ENCODE results near the gene MON1B.
"Not testable (repeated sequence)": the region's sequence is repeated elsewhere in the genome, so short reads cannot be mapped to it uniquely, and the experiment has no call there.

The MON1B gene
- total RNA-seq: 51.3 to 102 (median 85.3) reads per million in 9 experiments

DNA sequence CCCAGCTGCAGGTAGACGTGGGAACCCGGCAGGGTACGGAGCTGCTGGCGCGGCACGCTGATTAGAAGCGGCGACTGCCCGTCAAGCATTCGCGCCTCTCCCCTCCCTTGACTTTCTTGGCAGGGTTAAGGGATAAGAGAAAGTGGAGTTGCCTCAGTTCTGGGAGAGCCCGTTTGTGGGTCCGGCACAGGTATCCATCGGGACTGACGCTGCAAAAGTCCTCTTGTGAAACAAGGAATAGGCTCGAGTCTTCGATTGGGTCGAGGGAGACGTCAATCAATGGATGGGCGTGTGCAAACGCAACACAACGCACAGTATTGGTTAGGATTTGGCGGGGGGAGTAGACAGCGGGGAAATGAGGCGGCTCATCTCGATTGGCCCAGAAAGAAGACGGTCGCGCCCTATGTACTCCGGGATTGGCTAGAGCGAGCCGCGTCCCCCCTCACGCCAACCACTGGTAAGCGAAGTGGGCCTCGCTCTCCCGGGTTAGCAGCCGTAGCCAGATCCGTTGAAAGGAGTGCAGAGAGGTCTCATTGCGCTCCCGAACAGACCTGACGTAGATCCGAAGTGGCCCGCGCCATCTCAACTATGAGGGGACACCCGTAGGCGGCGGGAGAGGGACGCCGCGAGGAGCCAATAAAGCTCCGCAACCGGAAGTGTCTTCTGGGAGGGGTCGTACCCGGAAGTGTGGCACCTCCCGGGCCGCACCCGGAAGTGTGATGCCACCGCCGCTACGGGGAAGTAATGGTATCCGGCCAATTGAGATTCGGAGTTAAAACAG is at the start of gene MON1B:
TSS of gene MON1B (plus strand) at position 713 of the 781 bp plus-strand sequence. CDS start 296 bp downstream, outside the sequence.
- DNase-seq (peak; percentile 91 to 94 (median 93)), ATAC-seq (replicated peaks) (peak; percentile 88)
- peaks cover 20% of the 10 kb centered on the region for H3K36me3 Mint-ChIP-seq (ENCODE audit: insufficient read depth)
- H3K27me3 Mint-ChIP-seq: no peaks in the 10 kb centered on the region
- H3K4me3 Mint-ChIP-seq: peak within 1 kb of the TSS; percentile 92 to 98
- peak within 1 kb of the TSS; percentile 98 to 99 for H3K27ac Mint-ChIP-seq
- peaks cover 39 to 44% of the 10 kb centered on the region in 2 donors for H3K4me1 Mint-ChIP-seq (ENCODE audit: low read depth in 2 of 2)
- peaks cover 0 to 8% of the 10 kb centered on the region in 2 donors for H3K9me3 Mint-ChIP-seq

DNA sequence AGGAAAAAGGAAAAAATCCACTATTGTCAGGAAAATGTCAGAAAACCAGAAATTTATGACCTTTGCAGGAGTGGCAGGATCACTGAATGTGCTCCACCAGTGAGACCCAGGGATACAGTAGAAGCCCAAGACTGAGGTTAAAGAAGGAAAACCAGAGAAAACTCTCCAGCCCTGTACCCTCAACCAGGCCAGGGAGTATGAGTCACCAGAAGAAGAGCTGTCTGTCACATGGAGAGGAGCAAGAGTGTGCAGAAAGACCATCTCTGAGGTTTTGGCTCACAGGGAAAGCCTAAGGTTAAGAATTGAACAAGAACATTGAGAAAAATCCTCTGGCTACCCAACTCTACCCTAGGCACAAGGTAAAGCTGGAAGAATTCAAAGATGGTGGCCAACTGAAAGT is 47.6 kb upstream of the MON1B start:
- H3K4me1 Mint-ChIP-seq (ENCODE audit: low read depth in 2 of 2): no peaks in the 10 kb centered on the region
- peaks cover 0 to 2% of the 10 kb centered on the region in 2 donors for H3K9me3 Mint-ChIP-seq
- H3K27me3 Mint-ChIP-seq: peaks cover 10 to 16% of the 10 kb centered on the region in 2 donors
- no peak overlapping the region for H3K27ac Mint-ChIP-seq
- ATAC-seq (replicated peaks): no peak
- DNase-seq: no peak
- H3K36me3 Mint-ChIP-seq (ENCODE audit: insufficient read depth): no peaks in the 10 kb centered on the region
- H3K4me3 Mint-ChIP-seq: no peak overlapping the region

DNA sequence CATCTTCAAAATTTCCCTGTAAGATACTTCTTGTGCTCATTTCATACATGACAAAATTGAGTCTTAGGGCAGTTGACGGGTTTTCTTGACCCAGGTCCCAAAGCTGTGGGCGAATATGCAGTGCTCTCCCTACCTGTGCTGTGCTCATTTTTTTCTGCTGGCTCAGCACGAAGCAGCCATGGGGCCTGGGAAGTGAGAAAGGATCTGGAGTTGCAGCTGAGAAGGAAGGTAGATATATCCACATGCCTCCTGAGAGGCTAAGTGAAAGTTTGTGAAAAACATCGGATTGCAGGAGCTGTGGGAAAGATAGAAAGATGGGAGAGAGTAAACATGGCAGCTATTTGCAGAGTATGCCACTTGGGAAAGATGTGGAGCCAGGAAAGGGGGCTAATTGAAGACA is 42.9 kb upstream of the MON1B start:
- Mint-ChIP-seq H3K4me1 (ENCODE audit: low read depth in 2 of 2) (no peaks in the 10 kb centered on the region), H3K9me3 (peaks cover 0 to 2% of the 10 kb centered on the region in 2 donors), H3K27ac (no peak overlapping the region), H3K27me3 (peaks cover 26 to 30% of the 10 kb centered on the region in 2 donors), H3K4me3 (no peak overlapping the region), H3K36me3 (ENCODE audit: insufficient read depth) (no peaks in the 10 kb centered on the region)
- no peak for DNase-seq
- no peak for ATAC-seq (replicated peaks)

DNA sequence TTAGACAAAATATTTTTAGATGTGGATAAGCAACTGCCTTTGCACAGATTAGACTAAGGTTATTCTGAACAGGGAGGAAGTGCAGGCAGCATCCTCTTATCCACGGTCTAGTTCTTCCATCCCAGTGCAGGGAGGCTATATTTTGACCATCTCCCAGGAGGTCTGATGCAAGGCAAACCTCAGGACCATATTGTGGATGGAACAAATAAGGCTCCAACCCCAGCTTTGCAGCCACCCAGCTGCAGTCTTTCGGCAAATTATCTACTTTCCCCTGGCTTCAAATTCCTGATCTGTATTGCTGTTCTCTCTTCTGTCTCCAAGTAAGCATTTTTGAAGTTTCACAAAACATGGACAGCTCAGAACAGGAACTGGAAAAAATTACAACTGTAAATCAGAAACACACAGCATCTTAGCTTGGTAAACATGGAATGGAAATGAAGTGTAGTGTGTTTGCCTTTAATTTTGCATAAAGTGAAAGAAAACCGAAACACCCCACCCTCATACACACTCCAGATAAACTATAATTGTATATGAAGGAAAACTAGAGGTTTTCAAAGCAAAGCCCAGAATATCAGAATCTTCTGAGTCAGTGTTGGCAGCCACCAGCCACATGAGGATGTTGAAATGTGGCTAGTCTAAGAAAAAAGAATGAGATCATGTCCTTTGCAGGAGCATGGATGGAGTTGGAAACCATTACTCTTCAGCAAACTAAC is 33.5 kb upstream of the MON1B start:
- Mint-ChIP-seq H3K4me1 (ENCODE audit: low read depth in 2 of 2) (no peaks in the 10 kb centered on the region), H3K36me3 (ENCODE audit: insufficient read depth) (peaks cover 3% of the 10 kb centered on the region), H3K27ac (no peak overlapping the region), H3K27me3 (peaks cover 62 to 70% of the 10 kb centered on the region in 2 donors), H3K4me3 (no peak overlapping the region), H3K9me3 (no peaks in the 10 kb centered on the region)
- DNase-seq (no peak), ATAC-seq (replicated peaks) (no peak)

DNA sequence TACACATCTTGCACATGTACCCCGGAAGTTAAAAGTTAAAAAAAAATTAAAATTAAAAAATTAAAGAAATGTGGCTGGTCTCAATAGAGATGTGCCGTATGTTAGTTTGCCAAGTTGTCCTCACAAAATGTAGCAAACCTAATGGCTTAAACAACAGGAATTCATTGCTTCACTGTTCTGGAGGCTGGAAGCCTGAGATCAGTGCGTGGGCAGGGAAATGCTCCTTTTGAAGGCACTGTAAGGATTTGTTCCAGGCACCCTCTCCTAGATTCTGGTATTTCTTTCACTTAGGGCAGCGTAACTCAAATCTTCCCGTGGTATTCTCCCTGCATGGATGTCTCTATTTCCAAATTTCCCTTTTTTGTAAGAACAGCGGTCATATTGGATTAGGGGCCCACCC is 32.7 kb upstream of the MON1B start:
- Mint-ChIP-seq H3K4me3 (no peak overlapping the region), H3K27ac (no peak overlapping the region), H3K27me3 (peaks cover 63 to 71% of the 10 kb centered on the region in 2 donors), H3K9me3 (no peaks in the 10 kb centered on the region), H3K36me3 (ENCODE audit: insufficient read depth) (peaks cover 3% of the 10 kb centered on the region), H3K4me1 (ENCODE audit: low read depth in 2 of 2) (peaks cover 0 to 2% of the 10 kb centered on the region in 2 donors)
- ATAC-seq (replicated peaks) (no peak), DNase-seq (no peak)

DNA sequence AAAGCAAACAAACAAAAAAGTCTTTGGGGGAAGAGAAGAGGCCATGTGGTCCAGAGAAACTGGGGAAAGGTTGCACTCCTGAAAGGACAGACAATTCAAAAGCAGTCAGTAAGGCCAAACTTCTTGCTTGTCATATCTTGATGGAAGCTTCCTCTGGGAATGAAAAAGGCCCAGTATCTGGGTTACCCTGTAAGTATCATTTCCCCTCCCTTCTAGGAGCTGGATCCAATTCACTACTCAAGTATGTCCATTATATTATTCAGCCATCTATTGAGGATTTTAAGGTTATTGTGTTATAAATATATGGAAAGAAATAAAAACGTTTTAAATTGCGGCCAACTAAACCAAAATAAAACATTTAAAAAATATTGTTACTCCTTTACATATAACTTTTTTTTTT is 26.0 kb upstream of the MON1B start:
- ATAC-seq (replicated peaks): no peak
- no peaks in the 10 kb centered on the region for H3K9me3 Mint-ChIP-seq
- peaks cover 54 to 76% of the 10 kb centered on the region in 2 donors for H3K27me3 Mint-ChIP-seq
- DNase-seq: no peak
- peaks cover 0 to 2% of the 10 kb centered on the region in 2 donors for H3K4me1 Mint-ChIP-seq (ENCODE audit: low read depth in 2 of 2)
- H3K27ac Mint-ChIP-seq: no peak overlapping the region
- H3K4me3 Mint-ChIP-seq: no peak overlapping the region
- no peaks in the 10 kb centered on the region for H3K36me3 Mint-ChIP-seq (ENCODE audit: insufficient read depth)

DNA sequence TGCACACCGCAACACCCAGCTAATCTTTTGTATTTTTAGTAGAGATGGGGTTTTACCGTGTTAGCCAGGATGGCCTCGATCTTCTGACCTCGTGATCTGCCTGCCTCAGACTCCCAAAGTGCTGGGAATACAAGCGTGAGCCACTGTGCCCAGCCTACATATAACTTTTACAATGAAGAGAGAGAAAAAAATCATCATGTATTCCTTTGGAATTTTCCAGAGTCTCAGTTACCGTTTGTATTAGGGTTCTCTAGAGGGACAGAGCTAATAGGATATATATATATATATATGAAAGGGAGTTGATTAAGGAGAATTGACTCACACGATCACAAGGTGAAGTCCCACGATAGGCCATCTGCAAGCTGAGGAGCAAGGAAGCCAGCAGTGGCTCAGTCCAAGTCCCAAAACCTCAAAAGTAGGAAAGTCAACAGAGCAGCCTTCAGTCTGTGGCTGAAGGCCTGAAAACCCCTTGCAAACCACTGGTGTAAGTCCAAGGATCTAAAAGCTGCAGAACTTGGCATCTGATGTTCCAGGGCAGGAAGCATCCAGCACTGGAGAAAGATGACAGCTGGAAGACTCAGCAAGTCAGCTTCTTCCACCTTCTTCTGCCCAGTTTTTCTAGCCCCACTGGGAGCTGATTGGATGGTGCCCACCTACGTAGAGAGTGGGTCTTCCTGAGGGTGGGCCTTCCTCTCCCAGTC is 25.3 kb upstream of the MON1B start:
- not testable (repeated sequence) for ATAC-seq (replicated peaks)
- peaks cover 54 to 76% of the 10 kb centered on the region in 2 donors for H3K27me3 Mint-ChIP-seq

DNA sequence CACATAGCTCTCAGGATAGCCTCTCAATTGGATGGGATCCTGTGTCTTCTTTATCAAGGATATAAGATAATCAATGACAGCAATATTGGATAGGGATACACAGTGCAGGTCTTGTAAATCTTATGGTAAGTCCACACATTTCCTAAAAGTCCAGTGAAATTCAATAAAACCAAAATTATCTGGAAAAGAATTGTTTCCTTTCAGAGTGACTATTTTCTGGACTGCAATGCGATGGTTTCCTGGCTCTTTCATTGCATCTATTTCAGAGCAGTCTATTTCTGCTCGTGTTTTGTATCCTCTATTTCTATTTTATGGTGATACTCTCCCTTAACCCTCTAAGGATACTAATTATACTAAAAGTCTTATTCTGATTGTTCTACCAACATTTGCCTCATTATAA is 24.3 kb upstream of the MON1B start:
- H3K27ac Mint-ChIP-seq: no peak overlapping the region
- H3K36me3 Mint-ChIP-seq (ENCODE audit: insufficient read depth): no peaks in the 10 kb centered on the region
- no peak for ATAC-seq (replicated peaks)
- H3K4me3 Mint-ChIP-seq: no peak overlapping the region
- DNase-seq: no peak
- peaks cover 57 to 77% of the 10 kb centered on the region in 2 donors for H3K27me3 Mint-ChIP-seq
- H3K9me3 Mint-ChIP-seq: no peaks in the 10 kb centered on the region
- H3K4me1 Mint-ChIP-seq (ENCODE audit: low read depth in 2 of 2): peaks cover 0 to 2% of the 10 kb centered on the region in 2 donors

More for the DNA sequence above, 25.3 kb upstream of the MON1B start:
- not testable (repeated sequence) for H3K9me3 Mint-ChIP-seq; H3K36me3 Mint-ChIP-seq (ENCODE audit: insufficient read depth); H3K4me1 Mint-ChIP-seq (ENCODE audit: low read depth in 2 of 2); DNase-seq; H3K27ac Mint-ChIP-seq; H3K4me3 Mint-ChIP-seq

DNA sequence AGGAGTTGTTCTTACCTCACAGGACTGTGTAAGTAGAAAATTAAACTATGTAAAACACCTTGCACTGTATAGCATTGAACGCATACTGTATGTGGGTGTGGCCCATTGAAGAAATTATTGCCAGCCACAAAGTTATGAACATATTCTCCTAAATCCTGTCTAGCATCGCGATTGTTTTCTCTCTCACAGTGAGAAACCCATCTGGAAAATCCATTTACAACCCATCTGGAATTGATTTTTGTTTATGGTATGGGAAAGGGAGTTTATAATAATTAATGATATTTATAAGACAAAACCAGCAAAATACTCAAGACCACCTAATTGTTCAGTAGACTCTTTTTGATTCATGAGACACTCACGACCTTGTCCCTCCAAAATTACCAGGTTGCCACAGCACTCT is 22.1 kb upstream of the MON1B start:
- DNase-seq (no peak), ATAC-seq (replicated peaks) (no peak)
- Mint-ChIP-seq H3K27ac (no peak overlapping the region), H3K4me3 (no peak overlapping the region), H3K36me3 (ENCODE audit: insufficient read depth) (no peaks in the 10 kb centered on the region), H3K27me3 (peaks cover 48 to 74% of the 10 kb centered on the region in 2 donors), H3K9me3 (no peaks in the 10 kb centered on the region), H3K4me1 (ENCODE audit: low read depth in 2 of 2) (no peaks in the 10 kb centered on the region)

DNA sequence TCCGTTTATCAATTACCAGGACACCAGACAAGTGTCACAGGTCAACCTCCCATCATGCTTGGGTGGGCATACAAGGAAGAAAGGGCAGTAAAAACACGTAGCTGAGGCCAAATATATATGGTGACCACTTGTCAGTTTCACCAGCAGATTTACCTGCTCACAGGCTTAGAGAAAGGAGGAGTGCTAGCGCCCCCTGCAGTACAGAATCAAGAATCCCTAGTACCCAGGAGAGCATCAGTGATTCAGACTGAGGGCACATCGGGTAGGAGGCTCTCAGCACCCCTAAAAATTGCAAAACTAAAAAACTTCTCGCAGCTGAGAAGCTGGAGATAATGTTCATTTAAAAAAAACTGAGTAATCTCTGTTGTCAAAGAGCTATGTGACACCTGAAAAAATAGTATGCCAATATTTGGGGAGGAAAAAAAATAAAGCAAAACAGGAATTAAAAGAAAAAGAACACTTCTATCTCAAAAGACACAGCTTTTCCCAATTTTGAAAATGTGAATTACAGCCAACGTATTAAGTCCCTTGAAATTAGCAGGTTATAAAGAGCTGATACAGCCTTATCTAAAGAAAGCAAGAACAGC is 21.2 kb upstream of the MON1B start:
- Mint-ChIP-seq H3K4me3 (no peak overlapping the region), H3K27me3 (peaks cover 51 to 74% of the 10 kb centered on the region in 2 donors), H3K36me3 (ENCODE audit: insufficient read depth) (no peaks in the 10 kb centered on the region), H3K4me1 (ENCODE audit: low read depth in 2 of 2) (no peaks in the 10 kb centered on the region), H3K9me3 (no peaks in the 10 kb centered on the region), H3K27ac (no peak overlapping the region)
- ATAC-seq (replicated peaks) (peak; percentile 64), DNase-seq (peak; percentile 26 to 35 (median 26))

DNA sequence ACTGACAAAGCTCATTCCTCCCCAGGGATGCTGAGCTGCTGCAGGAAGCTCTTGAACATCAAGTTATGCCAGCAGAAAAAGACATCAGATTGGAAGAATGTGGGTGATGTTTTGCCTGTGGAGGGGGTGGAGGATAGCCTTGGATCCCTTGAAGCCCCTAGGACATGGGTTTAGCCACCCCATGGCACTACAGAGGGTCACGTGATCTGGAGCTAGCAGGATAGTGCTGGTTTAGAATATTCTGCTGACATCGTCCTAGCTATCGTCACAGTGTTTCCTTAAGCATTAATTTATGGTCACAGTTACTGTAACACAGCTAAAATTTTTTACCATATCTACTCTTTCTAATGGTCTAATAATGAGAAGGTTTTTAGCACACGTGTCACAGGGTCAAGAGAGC is 20.2 kb upstream of the MON1B start:
- H3K27ac Mint-ChIP-seq: no peak overlapping the region
- peaks cover 55 to 70% of the 10 kb centered on the region in 2 donors for H3K27me3 Mint-ChIP-seq
- no peaks in the 10 kb centered on the region for H3K9me3 Mint-ChIP-seq
- H3K4me3 Mint-ChIP-seq: no peak overlapping the region
- DNase-seq: no peak
- H3K4me1 Mint-ChIP-seq (ENCODE audit: low read depth in 2 of 2): no peaks in the 10 kb centered on the region
- no peak for ATAC-seq (replicated peaks)
- no peaks in the 10 kb centered on the region for H3K36me3 Mint-ChIP-seq (ENCODE audit: insufficient read depth)

DNA sequence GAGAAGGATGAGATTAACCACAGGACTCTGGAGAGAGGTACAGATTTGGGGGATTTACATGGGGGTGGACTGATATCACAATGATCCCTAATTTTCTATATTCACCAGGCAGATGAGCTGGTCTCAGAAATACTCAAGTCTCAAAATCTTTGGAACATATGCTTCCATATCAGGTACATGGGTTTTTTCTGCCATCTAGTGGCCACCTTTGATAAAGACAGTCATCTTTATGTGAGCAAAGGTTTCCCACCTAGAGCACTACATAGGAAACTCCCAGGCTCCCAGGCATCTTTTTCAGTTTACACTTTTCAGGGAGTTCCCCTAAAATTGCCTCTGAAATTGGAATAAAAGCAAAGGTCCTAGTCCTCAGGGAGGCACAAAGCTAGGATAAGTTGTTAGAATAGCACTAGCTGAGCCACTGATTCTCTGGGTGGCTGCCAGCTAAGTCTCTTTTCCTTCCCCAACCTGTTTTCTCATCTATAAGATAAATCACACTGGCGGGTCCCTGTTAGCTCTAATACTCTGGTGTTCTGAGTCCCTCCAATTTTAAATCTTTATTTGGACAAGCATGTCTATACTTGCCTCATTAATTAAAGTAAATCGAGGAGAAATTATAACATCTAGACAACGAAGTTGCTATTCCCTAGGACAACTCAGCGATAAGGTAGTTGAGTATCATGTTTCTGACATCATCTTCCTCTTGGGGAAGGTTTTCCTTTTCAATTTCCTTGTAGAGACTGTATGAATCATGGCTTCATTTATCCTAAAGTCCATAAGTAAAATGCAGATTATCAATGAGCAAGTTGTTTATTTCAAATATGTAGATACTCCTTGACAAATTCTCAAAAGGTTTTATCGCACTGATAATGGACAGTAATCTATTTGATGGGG is 19.0 kb upstream of the MON1B start:
- no peak overlapping the region for H3K27ac Mint-ChIP-seq
- no peak overlapping the region for H3K4me3 Mint-ChIP-seq
- H3K4me1 Mint-ChIP-seq (ENCODE audit: low read depth in 2 of 2): no peaks in the 10 kb centered on the region
- H3K27me3 Mint-ChIP-seq: peaks cover 59 to 67% of the 10 kb centered on the region in 2 donors
- no peaks in the 10 kb centered on the region for H3K36me3 Mint-ChIP-seq (ENCODE audit: insufficient read depth)
- no peaks in the 10 kb centered on the region for H3K9me3 Mint-ChIP-seq
- peak; percentile 31 to 43 (median 34) for DNase-seq
- peak; percentile 65 for ATAC-seq (replicated peaks)
